NCI-H1930 (cell line): ENCODE data around the gene ZNF423.

Source experiments
- DNase-seq, 2 experiments: peaks; one replicate each; lab custom pipeline; 2025; lab: John Stamatoyannopoulos, UW

Gene ZNF423

GRCh38 chr16:49824593-49824992 lies 31.3 kb downstream of the ZNF423 start:
- DNase-seq: no peak

- DNase-seq: no peak
These were observed 33.1 kb downstream of the ZNF423 start for GRCh38 chr16:49822649-49823370.

- DNase-seq: no peak
These were observed 34.2 kb downstream of the ZNF423 start for GRCh38 chr16:49821614-49822282.

GRCh38 chr16:49821156-49821555 lies 34.8 kb downstream of the ZNF423 start:
- DNase-seq: no peak

GRCh38 chr16:49817754-49818507 lies 38.0 kb downstream of the ZNF423 start:
- no peak for DNase-seq

- no peak for DNase-seq
These were observed 39.0 kb downstream of the ZNF423 start for GRCh38 chr16:49816875-49817274.

GRCh38 chr16:49811644-49812334 lies 44.1 kb downstream of the ZNF423 start:
- no peak for DNase-seq

- DNase-seq: no peak
These were observed 45.1 kb downstream of the ZNF423 start for GRCh38 chr16:49810831-49811230.

GRCh38 chr16:49809561-49809960 lies 46.4 kb downstream of the ZNF423 start:
- no peak for DNase-seq

GRCh38 chr16:49809062-49809461 lies 46.9 kb downstream of the ZNF423 start:
- no peak for DNase-seq

- no peak for DNase-seq
These were observed 49.5 kb downstream of the ZNF423 start for GRCh38 chr16:49806446-49806845.

GRCh38 chr16:49801290-49801689 lies 54.6 kb downstream of the ZNF423 start:
- DNase-seq: no peak

- DNase-seq: no peak
These were observed 55.0 kb downstream of the ZNF423 start for GRCh38 chr16:49800876-49801275.

- DNase-seq: no peak
These were observed 55.5 kb downstream of the ZNF423 start for GRCh38 chr16:49800441-49800840.

GRCh38 chr16:49799172-49799571 lies 56.7 kb downstream of the ZNF423 start:
- no peak for DNase-seq

GRCh38 chr16:49795513-49795912 lies 60.4 kb downstream of the ZNF423 start:
- DNase-seq: no peak

- no peak for DNase-seq
These were observed 62.7 kb downstream of the ZNF423 start for GRCh38 chr16:49793244-49793643.

- no peak for DNase-seq
These were observed 66.3 kb downstream of the ZNF423 start for GRCh38 chr16:49789616-49790015.

- no peak for DNase-seq
These were observed 66.9 kb downstream of the ZNF423 start for GRCh38 chr16:49788986-49789385.

- no peak for DNase-seq
These were observed 67.3 kb downstream of the ZNF423 start for GRCh38 chr16:49788572-49788971.

- DNase-seq: no peak
These were observed 68.9 kb downstream of the ZNF423 start for GRCh38 chr16:49786926-49787557.

GRCh38 chr16:49785970-49786369 lies 69.9 kb downstream of the ZNF423 start:
- DNase-seq: no peak
